ENCODE measurements around the gene MLLT3. TPM values are rescaled to one million over a fixed set of nuclear protein-coding genes. Genes with fewer than 3 reads are reported as not detected.

Gene MLLT3
- total and polyA plus RNA-seq, 2 of the 13 experiments (the other 11 are each of a cell fraction or from before 2014, with no cell fraction given): 12.3 to 12.6 TPM

- TF ChIP-seq AHDC1 (CRISPR knock-in tag; IDR thresholded peaks at IDR 0.05; ENCODE audit: borderline replicate concordance): peak; percentile 53; the same call in 1 of the 2 replicates
- no peak for TF ChIP-seq MAX (IDR thresholded peaks at IDR 0.05)
- TF ChIP-seq SMYD3 (CRISPR knock-in tag; IDR thresholded peaks at IDR 0.05): no peak
- TF ChIP-seq BCL6 (CRISPR knock-in tag; IDR thresholded peaks at IDR 0.05): peak; percentile 66
- no peak for TF ChIP-seq KIAA2018 (CRISPR knock-in tag; IDR thresholded peaks at IDR 0.05; ENCODE audit: borderline replicate concordance)
- no peak for TF ChIP-seq NRL (CRISPR knock-in tag; IDR thresholded peaks at IDR 0.05; ENCODE audit: borderline replicate concordance)
- TF ChIP-seq SOX5 (CRISPR knock-in tag; IDR thresholded peaks at IDR 0.05; ENCODE audit: borderline replicate concordance): peak; percentile 32; the same call in 1 of the 2 replicates
- 0 out of 4 replicates have a peak, but pooled peaks of 1 of the 2 experiments have one; percentile 17 for TF ChIP-seq EP300 (IDR thresholded peaks at IDR 0.05; ENCODE audit: low read depth in 2 of 2, low read length in 2 of 2)
- no peak; the same call in 1 of the 2 replicates for TF ChIP-seq EP300 (CRISPR knock-in tag; IDR thresholded peaks at IDR 0.05; ENCODE audit: borderline replicate concordance)
- no peak for TF ChIP-seq ZBTB14 (CRISPR knock-in tag; IDR thresholded peaks at IDR 0.05)
- no peak for TF ChIP-seq TFDP2 (CRISPR knock-in tag; IDR thresholded peaks at IDR 0.05)
Observed at GRCh38 chr9:20382460-20383071, 239.7 kb downstream of the MLLT3 start (continued).

Data from HepG2 (cell line).